ENCODE results near the gene SMAD5. TPM values are rescaled to one million over a fixed set of nuclear protein-coding genes. Genes with fewer than 3 reads are reported as not detected.

SMAD5 gene
- polyA plus RNA-seq, 2 donors = 5.0 to 6.9 TPM

- no peaks in the 10 kb centered on the region for H3K27me3 ChIP-seq (ENCODE audit: control insufficient read depth in 1 of 2, insufficient read depth in 2 of 2, low read length in 2 of 2)
- peak overlapping the region; percentile 95 to 99 for H3K27ac ChIP-seq (ENCODE audit: low read depth in 2 of 2, low read length in 1 of 2)
- no peaks in the 10 kb centered on the region for H3K9me3 ChIP-seq (ENCODE audit: control insufficient read depth in 2 of 2, insufficient read depth in 1 of 2, low read depth in 1 of 2, low read length in 1 of 2)
- H3K4me3 ChIP-seq (ENCODE audit: low read depth in 1 of 2, low read length in 2 of 2) = peak overlapping the region; percentile 61 to 99
- H3K36me3 ChIP-seq (ENCODE audit: control insufficient read depth in 2 of 2, insufficient read depth in 2 of 2, low read length in 1 of 2) = no peaks in the 10 kb centered on the region
- H3K4me1 ChIP-seq (ENCODE audit: control insufficient read depth in 2 of 2, insufficient read depth in 2 of 2, low read length in 1 of 2) = no peaks in the 10 kb centered on the region
- 0 to 1% methylated on average over 31 to 32 of the region's 32 CpGs for WGBS, 2 donors
Observed at GRCh38 chr5:136133222-136133921, 727 bp downstream of the SMAD5 start.

- Histone ChIP-seq H3K36me3 (ENCODE audit: control insufficient read depth in 2 of 2, insufficient read depth in 2 of 2, low read length in 1 of 2) (no peaks in the 10 kb centered on the region), H3K27me3 (ENCODE audit: control insufficient read depth in 1 of 2, insufficient read depth in 2 of 2, low read length in 2 of 2) (no peaks in the 10 kb centered on the region), H3K9me3 (ENCODE audit: control insufficient read depth in 2 of 2, insufficient read depth in 1 of 2, low read depth in 1 of 2, low read length in 1 of 2) (no peaks in the 10 kb centered on the region), H3K27ac (ENCODE audit: low read depth in 2 of 2, low read length in 1 of 2) (peak overlapping the region; percentile 95 to 99), H3K4me3 (ENCODE audit: low read depth in 1 of 2, low read length in 2 of 2) (peak overlapping the region; percentile 61 to 99), H3K4me1 (ENCODE audit: control insufficient read depth in 2 of 2, insufficient read depth in 2 of 2, low read length in 1 of 2) (no peaks in the 10 kb centered on the region)
- 5 to 8% methylated on average over 5 of the region's 5 CpGs for WGBS, 2 donors
Observed at GRCh38 chr5:136133922-136134379, 1.3 kb downstream of the SMAD5 start.

- Histone ChIP-seq H3K4me1 (ENCODE audit: control insufficient read depth in 2 of 2, insufficient read depth in 2 of 2, low read length in 1 of 2) (no peaks in the 10 kb centered on the region), H3K27me3 (ENCODE audit: control insufficient read depth in 1 of 2, insufficient read depth in 2 of 2, low read length in 2 of 2) (no peaks in the 10 kb centered on the region), H3K9me3 (ENCODE audit: control insufficient read depth in 2 of 2, insufficient read depth in 1 of 2, low read depth in 1 of 2, low read length in 1 of 2) (no peaks in the 10 kb centered on the region), H3K36me3 (ENCODE audit: control insufficient read depth in 2 of 2, insufficient read depth in 2 of 2, low read length in 1 of 2) (no peaks in the 10 kb centered on the region), H3K4me3 (ENCODE audit: low read depth in 1 of 2, low read length in 2 of 2) (no peak overlapping the region), H3K27ac (ENCODE audit: low read depth in 2 of 2, low read length in 1 of 2) (no peak overlapping the region)
- 24 to 29% methylated on average over 1 of the region's 1 CpG for WGBS, 2 donors
Observed at GRCh38 chr5:136134653-136135052, 2.0 kb downstream of the SMAD5 start.

- Histone ChIP-seq H3K27me3 (ENCODE audit: control insufficient read depth in 1 of 2, insufficient read depth in 2 of 2, low read length in 2 of 2) (no peaks in the 10 kb centered on the region), H3K36me3 (ENCODE audit: control insufficient read depth in 2 of 2, insufficient read depth in 2 of 2, low read length in 1 of 2) (no peaks in the 10 kb centered on the region), H3K27ac (ENCODE audit: low read depth in 2 of 2, low read length in 1 of 2) (no peak overlapping the region), H3K9me3 (ENCODE audit: control insufficient read depth in 2 of 2, insufficient read depth in 1 of 2, low read depth in 1 of 2, low read length in 1 of 2) (no peaks in the 10 kb centered on the region), H3K4me1 (ENCODE audit: control insufficient read depth in 2 of 2, insufficient read depth in 2 of 2, low read length in 1 of 2) (no peaks in the 10 kb centered on the region), H3K4me3 (ENCODE audit: low read depth in 1 of 2, low read length in 2 of 2) (no peak overlapping the region)
- 69 to 79% methylated on average over 2 of the region's 2 CpGs for WGBS, 2 donors
Observed at GRCh38 chr5:136135536-136135935, 2.9 kb downstream of the SMAD5 start.

GRCh38 chr5:136137497-136138220, 5.0 kb downstream of the SMAD5 start:
- 51 to 52% methylated on average over 2 of the region's 2 CpGs for WGBS, 2 donors
- H3K4me1 ChIP-seq (ENCODE audit: control insufficient read depth in 2 of 2, insufficient read depth in 2 of 2, low read length in 1 of 2) = no peaks in the 10 kb centered on the region

GRCh38 chr5:136141561-136141960, 8.9 kb downstream of the SMAD5 start:
- Histone ChIP-seq H3K4me3 (ENCODE audit: low read depth in 1 of 2, low read length in 2 of 2) (no peak overlapping the region), H3K9me3 (ENCODE audit: control insufficient read depth in 2 of 2, insufficient read depth in 1 of 2, low read depth in 1 of 2, low read length in 1 of 2) (no peaks in the 10 kb centered on the region), H3K27me3 (ENCODE audit: control insufficient read depth in 1 of 2, insufficient read depth in 2 of 2, low read length in 2 of 2) (no peaks in the 10 kb centered on the region), H3K27ac (ENCODE audit: low read depth in 2 of 2, low read length in 1 of 2) (no peak overlapping the region), H3K4me1 (ENCODE audit: control insufficient read depth in 2 of 2, insufficient read depth in 2 of 2, low read length in 1 of 2) (no peaks in the 10 kb centered on the region), H3K36me3 (ENCODE audit: control insufficient read depth in 2 of 2, insufficient read depth in 2 of 2, low read length in 1 of 2) (no peaks in the 10 kb centered on the region)

More at GRCh38 chr5:136137497-136138220, 5.0 kb downstream of the SMAD5 start:
- Histone ChIP-seq H3K4me3 (ENCODE audit: low read depth in 1 of 2, low read length in 2 of 2) (no peak overlapping the region), H3K36me3 (ENCODE audit: control insufficient read depth in 2 of 2, insufficient read depth in 2 of 2, low read length in 1 of 2) (no peaks in the 10 kb centered on the region), H3K27me3 (ENCODE audit: control insufficient read depth in 1 of 2, insufficient read depth in 2 of 2, low read length in 2 of 2) (no peaks in the 10 kb centered on the region), H3K27ac (ENCODE audit: low read depth in 2 of 2, low read length in 1 of 2) (peak overlapping the region in 1 of 2 donors; percentile 4), H3K9me3 (ENCODE audit: control insufficient read depth in 2 of 2, insufficient read depth in 1 of 2, low read depth in 1 of 2, low read length in 1 of 2) (no peaks in the 10 kb centered on the region)

- H3K4me3 ChIP-seq (ENCODE audit: low read depth in 1 of 2, low read length in 2 of 2) = no peak overlapping the region
- H3K36me3 ChIP-seq (ENCODE audit: control insufficient read depth in 2 of 2, insufficient read depth in 2 of 2, low read length in 1 of 2) = no peaks in the 10 kb centered on the region
- no peaks in the 10 kb centered on the region for H3K27me3 ChIP-seq (ENCODE audit: control insufficient read depth in 1 of 2, insufficient read depth in 2 of 2, low read length in 2 of 2)
- no peaks in the 10 kb centered on the region for H3K9me3 ChIP-seq (ENCODE audit: control insufficient read depth in 2 of 2, insufficient read depth in 1 of 2, low read depth in 1 of 2, low read length in 1 of 2)
- no peak overlapping the region for H3K27ac ChIP-seq (ENCODE audit: low read depth in 2 of 2, low read length in 1 of 2)
- WGBS, 2 donors = 77 to 84% methylated on average over 6 of the region's 6 CpGs
- H3K4me1 ChIP-seq (ENCODE audit: control insufficient read depth in 2 of 2, insufficient read depth in 2 of 2, low read length in 1 of 2) = no peaks in the 10 kb centered on the region
Observed at GRCh38 chr5:136143312-136143711, 10.7 kb downstream of the SMAD5 start.

GRCh38 chr5:136143763-136144162, 11.1 kb downstream of the SMAD5 start:
- Histone ChIP-seq H3K4me1 (ENCODE audit: control insufficient read depth in 2 of 2, insufficient read depth in 2 of 2, low read length in 1 of 2) (no peaks in the 10 kb centered on the region), H3K36me3 (ENCODE audit: control insufficient read depth in 2 of 2, insufficient read depth in 2 of 2, low read length in 1 of 2) (no peaks in the 10 kb centered on the region), H3K27me3 (ENCODE audit: control insufficient read depth in 1 of 2, insufficient read depth in 2 of 2, low read length in 2 of 2) (no peaks in the 10 kb centered on the region), H3K9me3 (ENCODE audit: control insufficient read depth in 2 of 2, insufficient read depth in 1 of 2, low read depth in 1 of 2, low read length in 1 of 2) (no peaks in the 10 kb centered on the region), H3K27ac (ENCODE audit: low read depth in 2 of 2, low read length in 1 of 2) (no peak overlapping the region), H3K4me3 (ENCODE audit: low read depth in 1 of 2, low read length in 2 of 2) (no peak overlapping the region)
- 65 to 82% methylated on average over 3 of the region's 3 CpGs for WGBS, 2 donors

GRCh38 chr5:136145030-136145429, 12.4 kb downstream of the SMAD5 start:
- H3K27me3 ChIP-seq (ENCODE audit: control insufficient read depth in 1 of 2, insufficient read depth in 2 of 2, low read length in 2 of 2) = no peaks in the 10 kb centered on the region
- no peak overlapping the region for H3K4me3 ChIP-seq (ENCODE audit: low read depth in 1 of 2, low read length in 2 of 2)
- no peaks in the 10 kb centered on the region for H3K36me3 ChIP-seq (ENCODE audit: control insufficient read depth in 2 of 2, insufficient read depth in 2 of 2, low read length in 1 of 2)
- no peaks in the 10 kb centered on the region for H3K9me3 ChIP-seq (ENCODE audit: control insufficient read depth in 2 of 2, insufficient read depth in 1 of 2, low read depth in 1 of 2, low read length in 1 of 2)
- no peak overlapping the region for H3K27ac ChIP-seq (ENCODE audit: low read depth in 2 of 2, low read length in 1 of 2)
- no peaks in the 10 kb centered on the region for H3K4me1 ChIP-seq (ENCODE audit: control insufficient read depth in 2 of 2, insufficient read depth in 2 of 2, low read length in 1 of 2)
- WGBS, 2 donors = 54 to 61% methylated on average over 2 of the region's 2 CpGs
